Forelimb muscle (tissue), 1 donor: Measurements from ENCODE around the gene RASGRF2. TPM values are rescaled to one million over a fixed set of nuclear protein-coding genes. Genes with fewer than 3 reads are reported as not detected.
A peak's percentile ranks its signal among the peaks of the same experiment; 100 is the strongest.

Experiments
- DNase-seq: peaks from one replicate; pipeline ENCODE4 v3.0.0-alpha.2; 2013; ENCODE audit warnings: low read depth
- polyA plus RNA-seq: library from polyadenylated mRNA; unstranded; fragments of 120-200 nt; gene quantifications from one replicate; pipeline ENCODE4 v1.2.1, GENCODE V29; 2013; ENCODE audit not compliant: insufficient read length

The RASGRF2 gene
- polyA plus RNA-seq, 1 donor: 0.82 TPM

DNA sequence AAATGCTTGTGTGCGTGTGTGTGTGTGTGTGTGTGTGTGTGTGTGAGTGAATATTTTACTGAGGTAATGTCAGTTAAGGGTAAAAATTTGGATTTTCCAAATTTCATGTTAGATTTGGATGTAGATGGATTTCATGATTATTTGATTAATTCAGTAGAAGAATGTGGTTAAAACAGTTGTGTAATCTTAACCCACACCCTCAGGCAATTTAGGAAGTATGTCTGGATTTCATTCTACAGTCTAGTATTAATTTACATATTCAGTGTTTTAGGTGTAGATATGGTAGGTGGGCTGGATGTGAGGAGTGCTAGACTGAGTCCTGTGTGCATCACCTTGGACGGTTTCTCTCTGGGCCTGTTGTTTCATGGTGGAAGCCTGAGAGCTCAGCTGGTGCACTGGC, 173.9 kb downstream of the RASGRF2 start:
- DNase-seq: no peak

- DNase-seq: no peak
These were observed 174.4 kb downstream of the RASGRF2 start for GRCh38 chr5:81134566-81134965.

DNA sequence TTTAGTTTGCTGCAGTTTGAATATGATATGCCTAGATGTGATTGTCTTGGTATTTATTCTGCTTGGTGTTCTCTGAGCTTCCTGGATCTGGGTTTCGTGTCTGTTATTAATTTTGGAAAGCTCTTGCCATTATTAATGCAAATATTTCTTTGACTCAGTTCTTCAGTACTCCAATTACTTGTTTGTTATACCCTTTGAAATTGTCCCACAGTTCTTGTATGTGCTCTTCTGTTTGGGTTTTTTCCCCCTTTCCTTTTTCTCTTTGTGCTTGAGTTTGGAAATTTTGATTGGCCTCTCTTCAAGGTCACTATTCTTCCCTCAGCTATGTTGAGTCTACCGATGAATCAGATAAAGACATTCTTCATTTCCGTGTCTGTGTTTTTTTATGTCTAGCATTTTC, 176.4 kb downstream of the RASGRF2 start:
- no peak for DNase-seq

GRCh38 chr5:81137833-81138232, 177.7 kb downstream of the RASGRF2 start:
- no peak for DNase-seq

- peak; percentile 72 for DNase-seq
These were observed 180.3 kb downstream of the RASGRF2 start for GRCh38 chr5:81140441-81140840.

GRCh38 chr5:81140943-81141342, 180.8 kb downstream of the RASGRF2 start:
- peak; percentile 61 for DNase-seq

GRCh38 chr5:81142108-81142507, 181.9 kb downstream of the RASGRF2 start:
- DNase-seq: no peak

DNA sequence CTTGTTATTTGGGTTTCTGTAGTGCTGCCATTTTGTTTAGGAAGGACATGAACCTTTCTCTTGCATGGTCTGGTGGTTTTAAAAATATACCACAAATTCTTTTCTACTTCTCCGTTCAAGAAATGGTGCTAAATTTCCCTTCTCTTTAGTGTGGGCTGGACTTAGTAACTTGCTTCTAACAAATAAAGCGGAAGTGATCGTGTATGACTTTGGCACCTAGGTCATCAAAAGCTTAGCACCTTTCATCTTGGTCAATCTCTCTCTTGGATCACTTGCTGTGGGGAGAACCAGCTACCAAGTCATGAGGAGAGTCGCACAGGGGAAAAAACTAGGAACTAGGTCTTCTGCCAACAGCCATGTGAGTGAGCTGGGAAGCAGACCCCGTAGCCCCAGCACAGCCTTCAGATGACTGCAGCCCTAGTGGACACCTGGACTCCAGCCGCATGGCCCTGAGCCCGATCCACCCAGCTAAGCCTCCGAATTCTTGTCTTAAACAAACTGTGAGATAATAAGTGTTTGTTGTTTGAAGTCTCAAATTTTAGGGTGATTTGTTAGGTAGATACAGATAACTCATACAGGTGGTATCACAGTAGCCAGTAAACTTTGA, 185.3 kb downstream of the RASGRF2 start:
- no peak for DNase-seq

DNA sequence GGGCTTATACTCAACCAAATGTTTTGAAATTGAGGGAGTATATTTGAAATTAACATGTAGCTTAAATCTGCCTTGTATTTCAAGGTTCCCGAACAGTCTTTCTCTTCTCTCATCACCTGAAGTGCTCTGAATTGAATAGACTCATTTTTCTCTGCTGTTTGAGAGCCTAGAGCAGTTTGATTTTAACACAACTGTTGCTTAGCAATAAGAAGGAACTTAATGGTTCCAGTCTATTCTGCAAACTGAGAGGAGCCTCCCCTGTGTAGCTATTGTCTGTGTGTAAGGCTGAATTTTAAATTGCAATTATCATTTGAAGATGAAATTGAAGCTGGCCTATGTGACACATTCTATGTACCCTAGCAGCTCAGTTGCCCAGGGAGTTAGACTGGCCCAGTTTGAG, 185.9 kb downstream of the RASGRF2 start:
- DNase-seq: no peak

- DNase-seq: no peak
These were observed 187.1 kb downstream of the RASGRF2 start for GRCh38 chr5:81147011-81147885.

GRCh38 chr5:81147886-81148571, 187.9 kb downstream of the RASGRF2 start:
- DNase-seq: no peak

GRCh38 chr5:81151546-81151945, 191.4 kb downstream of the RASGRF2 start:
- DNase-seq: no peak

- no peak for DNase-seq
These were observed 194.6 kb downstream of the RASGRF2 start for GRCh38 chr5:81154725-81155124.

- DNase-seq: no peak
These were observed 196.6 kb downstream of the RASGRF2 start for GRCh38 chr5:81156732-81157131.

- no peak for DNase-seq
These were observed 200.9 kb downstream of the RASGRF2 start for GRCh38 chr5:81161012-81161601.

GRCh38 chr5:81162501-81162900, 202.3 kb downstream of the RASGRF2 start:
- DNase-seq: no peak

DNA sequence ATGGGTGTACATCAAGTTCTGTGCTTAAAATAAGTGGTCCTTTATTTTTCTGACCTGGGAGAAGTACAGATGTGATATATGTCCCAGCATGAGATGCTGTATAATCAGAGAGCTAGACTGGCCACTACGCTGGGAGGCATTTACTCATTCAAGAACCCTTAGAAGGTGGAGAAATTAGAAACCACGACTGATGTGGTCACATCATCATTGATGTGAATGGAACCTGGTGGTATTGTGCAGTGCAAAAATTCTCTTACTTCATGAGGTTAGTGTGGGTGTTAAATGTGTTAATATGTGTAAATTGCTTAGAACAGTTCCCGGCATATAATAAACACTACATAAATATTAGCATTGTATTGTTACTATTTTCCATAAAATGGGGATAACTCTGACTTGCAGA, 203.5 kb downstream of the RASGRF2 start:
- DNase-seq: no peak

DNA sequence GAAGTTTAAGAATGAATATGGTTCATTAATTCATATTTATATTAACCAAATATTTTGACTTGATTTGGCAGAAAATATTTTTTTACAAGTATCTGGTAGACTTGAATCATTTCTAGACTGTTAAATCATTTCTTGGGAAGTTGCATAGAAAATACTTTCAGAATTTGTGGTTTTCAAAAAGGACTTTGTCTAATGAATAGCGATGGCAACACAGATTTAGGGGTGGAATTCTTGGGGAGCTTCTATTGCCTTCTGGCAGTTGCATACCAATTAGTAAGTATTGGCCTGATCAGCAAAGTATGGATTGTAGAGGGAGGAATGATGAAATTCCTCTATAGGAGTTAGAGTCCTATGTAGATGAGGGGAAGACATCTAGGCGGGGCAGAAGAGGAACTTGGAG, 204.3 kb downstream of the RASGRF2 start:
- no peak for DNase-seq

- DNase-seq: no peak
These were observed 204.8 kb downstream of the RASGRF2 start for GRCh38 chr5:81164936-81165335.

DNA sequence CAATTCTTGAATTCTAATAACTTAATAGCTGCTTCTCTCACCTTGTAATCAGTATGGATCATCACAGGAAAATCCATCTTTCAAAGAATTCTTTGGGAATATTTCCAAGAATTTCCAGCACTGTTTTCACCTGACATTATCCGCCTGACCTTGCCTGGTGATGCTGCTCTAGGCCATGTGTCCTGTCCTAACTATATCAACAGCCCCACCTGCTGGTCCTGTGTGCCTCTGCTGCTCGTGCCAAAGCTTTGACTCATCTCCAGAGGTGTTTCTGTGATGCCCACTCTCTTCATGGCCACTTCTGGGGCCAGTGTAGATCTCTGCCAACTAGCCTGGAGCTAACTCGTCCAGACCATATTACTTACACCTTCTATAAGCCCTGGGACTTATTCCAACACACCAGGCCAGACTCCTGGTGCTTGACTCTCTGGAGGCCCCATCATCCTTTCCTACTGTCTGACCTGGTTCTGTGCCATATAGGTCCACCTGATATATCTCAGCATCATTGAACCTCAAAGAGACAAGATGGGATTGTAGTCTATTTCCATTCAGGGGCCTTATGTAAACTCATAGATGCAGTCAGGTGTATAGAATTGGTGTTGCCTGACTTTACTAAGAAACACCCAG, 205.4 kb downstream of the RASGRF2 start:
- DNase-seq: no peak

DNA sequence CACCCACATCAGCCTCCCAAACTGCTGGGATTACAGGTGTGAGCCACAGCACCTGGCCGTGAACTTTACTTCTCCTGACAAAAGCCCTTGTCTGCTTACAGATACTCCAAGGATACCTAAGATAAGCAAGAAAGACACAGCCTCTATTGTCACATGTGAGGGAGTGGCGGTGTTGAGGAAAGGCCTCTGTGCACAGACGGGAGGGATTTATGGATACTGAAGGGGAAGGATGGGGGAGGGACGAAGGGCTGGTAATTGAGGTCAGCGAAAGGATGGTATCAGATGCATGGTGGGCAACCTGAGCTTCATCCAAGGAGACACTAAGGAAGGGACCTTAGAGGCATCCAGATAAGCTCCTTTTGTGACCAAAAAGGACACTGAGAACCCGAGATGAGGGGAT, 206.3 kb downstream of the RASGRF2 start:
- DNase-seq: no peak

DNA sequence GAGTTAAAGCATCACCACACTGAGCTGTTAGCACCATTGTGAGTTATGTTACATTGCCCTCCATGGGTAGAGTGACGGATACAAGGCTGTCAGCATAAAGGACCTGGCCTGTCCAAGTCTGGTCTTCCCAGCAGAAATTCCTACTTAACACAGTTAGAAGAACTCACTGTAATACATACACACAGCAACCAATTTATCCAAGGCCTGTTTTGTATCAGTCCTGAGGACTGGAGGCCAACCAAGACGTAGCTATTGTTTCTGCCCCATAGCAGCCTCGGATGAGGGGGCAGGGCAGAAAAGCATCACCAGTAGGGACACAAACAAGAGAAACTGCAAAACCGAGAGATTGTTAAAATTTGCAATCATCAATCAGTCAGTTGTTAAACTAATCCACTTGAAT, 206.9 kb downstream of the RASGRF2 start:
- no peak for DNase-seq
